Measurements from ENCODE around the gene AGBL1.

Gene AGBL1

GRCh38 chr15:86885616-86886015 is 805.9 kb downstream of the AGBL1 start:
- ChIA-PET CTCF (no interaction called here), POLR2A (no interaction called here)
- Histone ChIP-seq H3K4me3 (ENCODE audit: low read depth, low read length) (no peak overlapping the region), H3K9me3 (ENCODE audit: control insufficient read depth, insufficient read depth, low read depth, low read length) (no peaks in the 10 kb centered on the region), H3K27ac (ENCODE audit: extremely low read depth, low read depth, low read length) (no peak overlapping the region), H3K4me1 (ENCODE audit: control insufficient read depth, insufficient read depth, low read length) (peaks cover 8% of the 10 kb centered on the region), H3K36me3 (ENCODE audit: control insufficient read depth in 2 of 2, insufficient read depth in 1 of 2, low read length in 2 of 2) (no peaks in the 10 kb centered on the region)
- TF ChIP-seq MYNN (tag by site-specific recombination; IDR thresholded peaks at IDR 0.05; ENCODE audit: borderline replicate concordance) (no peak), ZNF169 (tag by site-specific recombination; IDR thresholded peaks at IDR 0.05) (no peak), ZBTB11 (tag by site-specific recombination; conservative IDR thresholded peaks at IDR 0.05; ENCODE audit: low read depth) (no peak), ZNF202 (tag by site-specific recombination; IDR thresholded peaks at IDR 0.05; ENCODE audit: borderline replicate concordance) (no peak), ZFP3 (tag by site-specific recombination; IDR thresholded peaks at IDR 0.05; ENCODE audit: low read depth) (no peak), ZNF324 (tag by site-specific recombination; IDR thresholded peaks at IDR 0.05) (no peak), ZNF791 (tag by site-specific recombination; IDR thresholded peaks at IDR 0.05) (no peak), ZNF223 (tag by site-specific recombination; IDR thresholded peaks at IDR 0.05) (no peak), CTCF (tag by site-specific recombination; IDR thresholded peaks at IDR 0.05) (no peak), ZFP41 (tag by site-specific recombination; IDR thresholded peaks at IDR 0.05; ENCODE audit: borderline replicate concordance) (no peak), ZNF704 (tag by site-specific recombination; IDR thresholded peaks at IDR 0.05) (no peak), ZFHX2 (tag by site-specific recombination; conservative IDR thresholded peaks at IDR 0.05) (no peak), ZNF792 (tag by site-specific recombination; IDR thresholded peaks at IDR 0.05) (no peak), KLF1 (tag by site-specific recombination; IDR thresholded peaks at IDR 0.05) (no peak), ZNF133 (tag by site-specific recombination; IDR thresholded peaks at IDR 0.05) (no peak), ZNF121 (tag by site-specific recombination; IDR thresholded peaks at IDR 0.05) (no peak), HIC1 (tag by site-specific recombination; IDR thresholded peaks at IDR 0.05) (no peak), ZNF354C (tag by site-specific recombination; IDR thresholded peaks at IDR 0.05; ENCODE audit: borderline replicate concordance, low read depth) (no peak), ZNF433 (tag by site-specific recombination; IDR thresholded peaks at IDR 0.05; ENCODE audit: low read depth) (no peak)
